Activated naive CD8-positive, alpha-beta T cell treated with anti-CD3 and anti-CD28 coated beads, Interleukin-2, amount 50 U/mL, for 16 hours (primary cell): Measurements from ENCODE around the gene POU6F2.

Source experiments
- DNase-seq: peaks from one replicate; pipeline ENCODE4 v3.0.0-alpha.2; 2020; ENCODE audit warnings: low read depth, low spot score

POU6F2 gene

GRCh38 chr7:39069031-39069430 lies 91.3 kb downstream of the POU6F2 start:
- no peak for DNase-seq

- DNase-seq = no peak
These were observed 92.5 kb downstream of the POU6F2 start for GRCh38 chr7:39069896-39070881.

- no peak for DNase-seq
These were observed 93.4 kb downstream of the POU6F2 start for GRCh38 chr7:39071116-39071515.

- no peak for DNase-seq
These were observed 95.7 kb downstream of the POU6F2 start for GRCh38 chr7:39073432-39073831.

- DNase-seq = no peak
These were observed 97.5 kb downstream of the POU6F2 start for GRCh38 chr7:39075210-39075609.

GRCh38 chr7:39083781-39084180 lies 106.1 kb downstream of the POU6F2 start:
- no peak for DNase-seq

- DNase-seq = no peak
These were observed 106.6 kb downstream of the POU6F2 start for GRCh38 chr7:39084349-39084748.

GRCh38 chr7:39085189-39085588 lies 107.5 kb downstream of the POU6F2 start:
- DNase-seq = no peak

- no peak for DNase-seq
These were observed 107.9 kb downstream of the POU6F2 start for GRCh38 chr7:39085590-39086049.

- no peak for DNase-seq
These were observed 109.1 kb downstream of the POU6F2 start for GRCh38 chr7:39086638-39087360.

GRCh38 chr7:39088730-39089593 lies 111.3 kb downstream of the POU6F2 start:
- DNase-seq = no peak

GRCh38 chr7:39091145-39091544 lies 113.4 kb downstream of the POU6F2 start:
- no peak for DNase-seq

- no peak for DNase-seq
These were observed 114.1 kb downstream of the POU6F2 start for GRCh38 chr7:39091774-39092173.

GRCh38 chr7:39094731-39095130 lies 117.0 kb downstream of the POU6F2 start:
- DNase-seq = no peak

GRCh38 chr7:39095875-39096619 lies 118.3 kb downstream of the POU6F2 start:
- no peak for DNase-seq

GRCh38 chr7:39098506-39098905 lies 120.8 kb downstream of the POU6F2 start:
- no peak for DNase-seq

GRCh38 chr7:39099146-39099545 lies 121.4 kb downstream of the POU6F2 start:
- no peak for DNase-seq

- no peak for DNase-seq
These were observed 122.6 kb downstream of the POU6F2 start for GRCh38 chr7:39100270-39100669.

GRCh38 chr7:39102234-39102633 lies 124.5 kb downstream of the POU6F2 start:
- no peak for DNase-seq

- DNase-seq = no peak
These were observed 128.0 kb downstream of the POU6F2 start for GRCh38 chr7:39105720-39106119.

GRCh38 chr7:39125846-39126245 lies 148.1 kb downstream of the POU6F2 start:
- no peak for DNase-seq
